CD4-positive, alpha-beta T cell (primary cell): ENCODE results near the gene LRAT. TPM values are rescaled to one million over a fixed set of nuclear protein-coding genes. Genes with fewer than 3 reads are reported as not detected.
"Not testable (repeated sequence)": the region's sequence is repeated elsewhere in the genome, so short reads cannot be mapped to it uniquely, and the experiment has no call there.

Experiments
- ATAC-seq: fragments of 200-7000 bp; cut with Tn5 transposase; one replicate; pipeline ENCODE4 v1.10.0; 2022; ENCODE audit warnings: mild to moderate bottlenecking; ENCODE audit not compliant: poor library complexity
- CTCF ChIA-PET: fragments of 350-600 bp; sonication (Branson Sonifier 250); formaldehyde crosslinking; loops from one replicate; lab custom pipeline; 2021; ENCODE audit warnings: antibody characterized with exemption, inconsistent platforms; lab: Charles Lee
- POLR2A ChIA-PET: fragments of 350-600 bp; sonication (Branson Sonifier 250); formaldehyde crosslinking; loops from one replicate; lab custom pipeline; 2021; ENCODE audit warnings: antibody characterized with exemption, inconsistent platforms; lab: Charles Lee
- DNase-seq, 14 experiments: peaks; one replicate each; pipeline ENCODE4 v3.0.0-alpha.2; 2013 to 2020; ENCODE audit warnings: mixed read lengths in 2 of 14
- H3K27ac ChIP-seq, 2 donors: one replicate each; pipeline versions ENCODE4 v1.5.1 to v1.7.0; 2013; ENCODE audit warnings: low read length in 2 of 2, low read depth in 1 of 2, mild to moderate bottlenecking in 1 of 2
- H3K27me3 ChIP-seq, 2 experiments: 1 replicate in 1 of 2; 2 replicates in 1 of 2; pipeline versions ENCODE4 v1.6.1 to v1.7.0; 2013; ENCODE audit warnings: low read length in 2 of 2, control low read depth in 1 of 2, mild to moderate bottlenecking in 1 of 2, moderate library complexity in 1 of 2; ENCODE audit not compliant: insufficient read depth in 2 of 2, control insufficient read depth in 1 of 2
- H3K36me3 ChIP-seq: one replicate; pipeline ENCODE4 v1.6.1; 2013; ENCODE audit warnings: low read length, control low read depth; ENCODE audit not compliant: insufficient read depth
- H3K4me1 ChIP-seq: one replicate; pipeline ENCODE4 v1.6.1; 2013; ENCODE audit warnings: low read length, control low read depth; ENCODE audit not compliant: insufficient read depth
- H3K4me3 ChIP-seq: one replicate; pipeline ENCODE4 v1.5.1; 2013; ENCODE audit warnings: mild to moderate bottlenecking, low read length, moderate library complexity
- H3K9me3 ChIP-seq, 2 experiments: 1 replicate in 1 of 2; 2 replicates in 1 of 2; pipeline versions ENCODE4 v1.6.1 to v1.7.0; 2013; ENCODE audit warnings: low read length in 2 of 2, mild to moderate bottlenecking in 2 of 2, control low read depth in 1 of 2, moderate library complexity in 1 of 2; ENCODE audit not compliant: control insufficient read depth in 1 of 2, insufficient read depth in 1 of 2
- H3K27ac Mint-ChIP-seq: one replicate; pipeline ENCODE4 v1.8.0; 2020; ENCODE audit warnings: mixed read lengths
- H3K27me3 Mint-ChIP-seq: one replicate; pipeline ENCODE4 v1.8.0; 2021; ENCODE audit warnings: mixed read lengths
- H3K36me3 Mint-ChIP-seq: one replicate; pipeline ENCODE4 v1.8.0; 2021; ENCODE audit warnings: low read depth, mixed read lengths
- H3K4me1 Mint-ChIP-seq: one replicate; pipeline ENCODE4 v1.8.0; 2021; ENCODE audit warnings: low read depth, mixed read lengths
- H3K4me3 Mint-ChIP-seq: one replicate; pipeline ENCODE4 v1.8.0; 2020; ENCODE audit warnings: mild to moderate bottlenecking, mixed read lengths
- H3K9me3 Mint-ChIP-seq: one replicate; pipeline ENCODE4 v1.8.0; 2020; ENCODE audit warnings: mixed read lengths
- intact Hi-C, 2 experiments: fragments of 100-400 bp; cut with DNase I in 1 of 2; cut with micrococcal nuclease in 1 of 2; formaldehyde crosslinking; loops; one replicate each; pipeline versions ENCODE4 v1.15.1 to v1.9.0; 2023 to 2025; cut with DNase I, micrococcal nuclease
- total RNA-seq, 174 experiments: library from RNA in 2 of 174; stranded (reverse) in 2 of 174; gene quantifications; one replicate each; pipeline ENCODE4 v1.2.3 and lab custom pipeline; 2021 to 2026
- TF ChIP-seq, protein P1 (sequence below): fragments of 200-600 bp; IDR thresholded peaks from one replicate; pipeline ENCODE4 v1.8.0; 2022; ENCODE audit warnings: antibody characterized with exemption, mild to moderate bottlenecking

Gene LRAT
- total RNA-seq, 2 experiments from 2014 or later: not detected

GRCh38 chr4:154720123-154720522 is 23.7 kb upstream of the LRAT start:
- no peak overlapping the region for H3K27ac Mint-ChIP-seq
- H3K36me3 Mint-ChIP-seq: no peaks in the 10 kb centered on the region
- H3K27me3 Mint-ChIP-seq: peaks cover 19% of the 10 kb centered on the region
- H3K27ac ChIP-seq: no peak overlapping the region
- TF ChIP-seq, protein P1, sequence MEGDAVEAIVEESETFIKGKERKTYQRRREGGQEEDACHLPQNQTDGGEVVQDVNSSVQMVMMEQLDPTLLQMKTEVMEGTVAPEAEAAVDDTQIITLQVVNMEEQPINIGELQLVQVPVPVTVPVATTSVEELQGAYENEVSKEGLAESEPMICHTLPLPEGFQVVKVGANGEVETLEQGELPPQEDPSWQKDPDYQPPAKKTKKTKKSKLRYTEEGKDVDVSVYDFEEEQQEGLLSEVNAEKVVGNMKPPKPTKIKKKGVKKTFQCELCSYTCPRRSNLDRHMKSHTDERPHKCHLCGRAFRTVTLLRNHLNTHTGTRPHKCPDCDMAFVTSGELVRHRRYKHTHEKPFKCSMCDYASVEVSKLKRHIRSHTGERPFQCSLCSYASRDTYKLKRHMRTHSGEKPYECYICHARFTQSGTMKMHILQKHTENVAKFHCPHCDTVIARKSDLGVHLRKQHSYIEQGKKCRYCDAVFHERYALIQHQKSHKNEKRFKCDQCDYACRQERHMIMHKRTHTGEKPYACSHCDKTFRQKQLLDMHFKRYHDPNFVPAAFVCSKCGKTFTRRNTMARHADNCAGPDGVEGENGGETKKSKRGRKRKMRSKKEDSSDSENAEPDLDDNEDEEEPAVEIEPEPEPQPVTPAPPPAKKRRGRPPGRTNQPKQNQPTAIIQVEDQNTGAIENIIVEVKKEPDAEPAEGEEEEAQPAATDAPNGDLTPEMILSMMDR: no peak
- no peaks in the 10 kb centered on the region for H3K9me3 ChIP-seq
- H3K4me3 Mint-ChIP-seq: no peak overlapping the region
- H3K9me3 Mint-ChIP-seq: no peaks in the 10 kb centered on the region
- no peaks in the 10 kb centered on the region for H3K4me1 Mint-ChIP-seq
- no peak for ATAC-seq
- POLR2A ChIA-PET: no interaction called here
- H3K4me1 ChIP-seq: no peaks in the 10 kb centered on the region
- H3K27me3 ChIP-seq: peaks cover 0 to 6% of the 10 kb centered on the region in 2 experiments
- CTCF ChIA-PET: interaction anchor here (0.6 to 0.8 kb wide), 2 partner anchors 31 to 601 kb away, joined by 3 to 4 read pairs; no protein-coding TSS in a partner anchor
- no peak overlapping the region for H3K4me3 ChIP-seq
- DNase-seq: no peak
- intact Hi-C loops: no loop called here
- H3K36me3 ChIP-seq: no peaks in the 10 kb centered on the region

- intact Hi-C loops: no loop called here
- no peaks in the 10 kb centered on the region for H3K36me3 ChIP-seq
- no peaks in the 10 kb centered on the region for H3K4me1 ChIP-seq
- ChIA-PET POLR2A (no interaction called here), CTCF (no interaction called here)
- H3K9me3 ChIP-seq: no peaks in the 10 kb centered on the region
- TF ChIP-seq, protein P1: no peak
- Mint-ChIP-seq H3K9me3 (no peaks in the 10 kb centered on the region), H3K4me3 (no peak overlapping the region), H3K27ac (no peak overlapping the region), H3K27me3 (peaks cover 25% of the 10 kb centered on the region), H3K4me1 (no peaks in the 10 kb centered on the region), H3K36me3 (no peaks in the 10 kb centered on the region)
- H3K27me3 ChIP-seq: peaks cover 0 to 6% of the 10 kb centered on the region in 2 experiments
- ATAC-seq: no peak
- H3K27ac ChIP-seq: no peak overlapping the region
- DNase-seq: no peak
- H3K4me3 ChIP-seq: no peak overlapping the region
These were observed 23.1 kb upstream of the LRAT start for GRCh38 chr4:154720618-154721267.

- H3K27me3 ChIP-seq: peaks cover 0 to 6% of the 10 kb centered on the region in 2 experiments
- Mint-ChIP-seq H3K27me3 (peaks cover 31% of the 10 kb centered on the region), H3K4me1 (no peaks in the 10 kb centered on the region), H3K9me3 (no peaks in the 10 kb centered on the region), H3K27ac (no peak overlapping the region), H3K4me3 (no peak overlapping the region), H3K36me3 (no peaks in the 10 kb centered on the region)
- TF ChIP-seq, protein P1: no peak
- ChIA-PET CTCF (interaction anchor here (1.8 kb wide), 1 partner anchor 9 kb away, joined by 5 read pairs; no protein-coding TSS in a partner anchor), POLR2A (no interaction called here)
- no peaks in the 10 kb centered on the region for H3K36me3 ChIP-seq
- H3K27ac ChIP-seq: no peak overlapping the region
- H3K9me3 ChIP-seq: no peaks in the 10 kb centered on the region
- intact Hi-C loops: no loop called here
- no peaks in the 10 kb centered on the region for H3K4me1 ChIP-seq
- DNase-seq (no peak), ATAC-seq (no peak)
- no peak overlapping the region for H3K4me3 ChIP-seq
These were observed 21.5 kb upstream of the LRAT start for GRCh38 chr4:154722262-154722661.

GRCh38 chr4:154723601-154724000 is 20.2 kb upstream of the LRAT start:
- POLR2A ChIA-PET, intact Hi-C loops, H3K4me3 ChIP-seq, H3K27me3 ChIP-seq, H3K36me3 ChIP-seq, CTCF ChIA-PET, H3K27ac ChIP-seq, H3K9me3 Mint-ChIP-seq, H3K4me1 ChIP-seq, H3K27ac Mint-ChIP-seq, H3K4me1 Mint-ChIP-seq, H3K4me3 Mint-ChIP-seq, ATAC-seq, DNase-seq, H3K9me3 ChIP-seq, H3K36me3 Mint-ChIP-seq: not testable (repeated sequence)
- H3K27me3 Mint-ChIP-seq: peaks cover 31% of the 10 kb centered on the region
